KBM-7 (cell line): ENCODE measurements around the gene PLXNA1.

Source experiments
- DNase-seq: peaks from one replicate; pipeline ENCODE4 v3.0.0-alpha.2; 2015
- in situ Hi-C: fragments of 300-500 bp; cut with MboI; formaldehyde crosslinking; loops from 2 replicates; pipeline ENCODE4 v1.14.3; 2020; ENCODE audit warnings: low sequenced_read_pairs, low pct_unique_long_range_greater_than_20kb, mixed read lengths

The PLXNA1 gene

DNA sequence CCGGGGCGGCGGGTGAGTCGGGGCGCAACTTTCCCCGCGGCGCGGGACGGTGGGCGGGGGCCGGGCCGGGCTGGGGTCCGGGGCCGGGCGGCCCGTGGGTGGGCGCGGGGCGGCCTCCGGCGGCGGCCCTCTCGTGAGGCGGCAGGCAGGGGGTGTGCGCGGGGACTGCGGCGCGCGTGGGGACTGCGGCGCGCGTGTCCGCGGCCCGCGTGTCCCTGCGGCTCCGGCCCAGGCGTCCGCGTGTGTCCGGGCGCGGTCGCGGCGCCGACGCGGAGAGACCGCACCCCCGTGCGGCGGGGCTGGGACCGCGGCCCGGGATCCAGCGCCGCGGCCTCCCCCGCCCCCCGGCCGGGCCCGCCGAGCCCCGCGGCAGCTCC lies 349 bp downstream of the PLXNA1 start:
- no peak for DNase-seq
- in situ Hi-C loops = no loop called here

- DNase-seq = no peak
- in situ Hi-C loops = no loop called here
These were observed 907 bp downstream of the PLXNA1 start for GRCh38 chr3:126983653-126984390.

DNA sequence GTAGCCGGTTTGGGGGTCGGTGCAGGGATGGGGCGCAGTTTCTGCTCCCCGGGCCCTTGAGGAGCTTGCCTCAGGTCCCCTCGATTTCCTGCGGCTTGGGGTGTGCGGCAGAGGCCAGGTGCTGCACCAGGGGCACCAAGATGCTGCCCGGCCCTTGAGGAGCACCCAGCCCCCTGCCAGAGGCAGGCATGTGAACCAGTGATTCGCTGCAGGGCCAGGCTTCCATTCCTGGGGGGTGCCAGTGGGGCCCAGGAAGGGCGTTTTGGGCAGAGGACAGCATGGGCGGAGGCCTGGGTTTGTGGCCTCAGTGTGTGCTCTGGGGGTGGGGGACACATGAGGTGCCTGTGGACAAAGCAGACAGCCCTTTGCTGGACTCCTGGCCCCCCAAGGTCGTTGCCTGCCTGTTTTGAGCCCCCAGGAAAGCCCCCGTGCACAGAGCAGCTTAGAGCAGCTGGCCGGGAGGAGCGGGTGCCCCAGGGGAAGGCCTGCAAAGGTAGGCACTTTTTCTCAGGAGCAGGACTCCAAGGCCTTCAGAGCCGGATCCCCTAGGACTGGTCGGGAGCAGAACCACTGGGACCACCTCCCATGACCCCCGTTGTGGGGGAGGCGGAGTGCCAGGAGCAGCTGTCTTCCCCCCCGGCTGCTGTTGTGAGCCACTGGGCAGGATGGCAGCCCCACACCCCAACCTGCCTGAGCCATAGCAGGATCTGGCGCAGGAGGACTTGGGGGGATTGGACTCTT lies 1.6 kb downstream of the PLXNA1 start:
- DNase-seq = no peak
- in situ Hi-C loops = no loop called here

DNA sequence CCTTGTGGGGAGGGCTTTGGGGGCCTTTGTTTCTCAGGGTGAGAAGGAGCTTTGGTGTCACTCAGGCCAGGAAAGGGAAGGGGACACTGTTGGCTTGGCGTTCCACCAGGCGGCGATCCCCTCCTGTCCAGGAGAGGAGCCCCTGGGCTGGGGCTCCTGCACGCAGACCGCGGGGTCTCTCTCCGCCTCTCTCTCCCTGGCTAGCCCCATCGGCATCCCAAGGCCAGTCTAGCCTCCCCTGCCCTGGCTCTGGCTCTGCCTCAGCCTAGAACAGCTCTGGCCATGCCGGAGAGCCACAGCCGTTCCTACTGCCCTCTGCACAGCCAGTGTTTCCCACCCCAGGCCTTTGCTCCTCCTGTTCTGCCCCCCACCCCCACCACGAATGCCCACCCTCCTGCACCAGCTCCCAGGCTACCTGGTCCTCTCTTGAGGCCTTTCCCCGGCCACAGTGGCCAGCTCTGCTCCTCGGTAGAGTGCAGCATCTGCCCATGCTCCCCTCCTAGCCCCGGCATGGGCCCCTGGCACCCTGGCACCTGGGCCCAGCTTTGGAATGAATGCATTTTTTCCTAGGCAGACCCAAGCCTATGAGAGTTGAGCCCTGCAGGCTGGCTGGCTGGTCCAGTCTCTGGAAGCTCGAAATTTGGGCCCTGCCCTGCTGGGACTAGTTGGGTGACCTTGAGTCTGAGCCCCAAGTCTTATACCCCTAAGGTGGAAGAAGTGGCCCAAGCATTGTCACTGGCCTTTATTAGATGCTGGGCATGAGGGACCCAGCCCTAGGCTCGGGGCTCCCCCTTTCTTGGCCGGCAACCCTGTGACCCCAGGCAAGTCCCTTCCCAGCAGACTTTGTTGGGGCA lies 2.4 kb downstream of the PLXNA1 start:
- in situ Hi-C loops = no loop called here
- DNase-seq = no peak

GRCh38 chr3:126986001-126986400 lies 3.1 kb downstream of the PLXNA1 start:
- no peak for DNase-seq
- in situ Hi-C loops = no loop called here

DNA sequence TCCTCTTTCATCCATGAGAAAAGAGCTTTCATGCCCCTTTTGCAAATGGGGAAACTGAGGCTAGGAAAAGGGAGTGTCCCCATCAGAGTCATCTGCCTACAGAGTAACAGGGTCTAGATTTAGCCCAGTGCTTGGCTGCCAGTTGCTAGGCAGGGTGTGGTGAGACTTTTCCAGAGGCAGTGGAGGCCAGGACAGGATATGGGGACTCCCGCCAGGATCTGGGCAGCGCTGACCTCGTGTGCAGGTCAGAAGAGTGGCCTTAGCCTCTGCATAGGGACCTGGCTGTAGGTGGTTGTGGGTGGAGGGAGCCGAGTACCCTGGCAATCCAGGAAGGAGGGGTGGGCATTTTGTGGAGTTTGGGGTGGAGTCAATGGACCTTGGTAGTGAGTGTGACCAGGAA lies 4.2 kb downstream of the PLXNA1 start:
- no peak for DNase-seq
- in situ Hi-C loops = no loop called here

DNA sequence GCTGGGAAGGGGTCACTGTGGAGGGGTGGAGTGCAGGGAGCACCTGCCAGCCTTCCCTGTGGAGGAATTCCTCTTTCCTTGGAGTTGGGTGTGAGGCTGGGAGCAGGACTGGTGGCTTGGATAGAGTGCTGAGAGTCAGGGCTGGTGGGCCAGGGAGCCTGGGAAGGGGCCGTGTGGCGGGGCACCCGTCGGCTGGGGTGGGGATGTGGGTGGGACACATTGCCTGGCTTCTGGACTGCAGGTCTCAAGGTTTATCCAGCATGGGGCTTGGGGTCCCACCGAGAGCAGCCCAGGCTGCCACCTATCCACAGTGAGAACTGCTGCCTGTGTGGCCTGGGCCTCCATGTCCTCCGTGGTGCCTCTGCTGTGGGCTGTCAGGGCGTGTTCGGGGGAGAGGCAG lies 4.7 kb downstream of the PLXNA1 start:
- no peak for DNase-seq
- in situ Hi-C loops = no loop called here

DNA sequence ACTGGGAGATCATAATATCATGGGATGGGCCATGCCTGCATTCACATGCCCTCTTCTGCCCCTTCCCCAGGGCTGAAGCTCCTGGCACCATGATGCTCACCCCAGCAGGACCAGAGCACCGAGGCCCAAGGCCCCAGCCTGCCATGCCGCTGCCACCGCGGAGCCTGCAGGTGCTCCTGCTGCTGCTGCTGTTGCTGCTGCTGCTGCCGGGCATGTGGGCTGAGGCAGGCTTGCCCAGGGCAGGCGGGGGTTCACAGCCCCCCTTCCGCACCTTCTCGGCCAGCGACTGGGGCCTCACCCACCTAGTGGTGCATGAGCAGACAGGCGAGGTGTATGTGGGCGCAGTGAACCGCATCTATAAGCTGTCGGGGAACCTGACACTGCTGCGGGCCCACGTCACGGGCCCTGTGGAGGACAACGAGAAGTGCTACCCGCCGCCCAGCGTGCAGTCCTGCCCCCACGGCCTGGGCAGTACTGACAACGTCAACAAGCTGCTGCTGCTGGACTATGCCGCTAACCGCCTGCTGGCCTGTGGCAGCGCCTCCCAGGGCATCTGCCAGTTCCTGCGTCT lies 5.6 kb downstream of the PLXNA1 start:
- in situ Hi-C loops = no loop called here
- DNase-seq = no peak

DNA sequence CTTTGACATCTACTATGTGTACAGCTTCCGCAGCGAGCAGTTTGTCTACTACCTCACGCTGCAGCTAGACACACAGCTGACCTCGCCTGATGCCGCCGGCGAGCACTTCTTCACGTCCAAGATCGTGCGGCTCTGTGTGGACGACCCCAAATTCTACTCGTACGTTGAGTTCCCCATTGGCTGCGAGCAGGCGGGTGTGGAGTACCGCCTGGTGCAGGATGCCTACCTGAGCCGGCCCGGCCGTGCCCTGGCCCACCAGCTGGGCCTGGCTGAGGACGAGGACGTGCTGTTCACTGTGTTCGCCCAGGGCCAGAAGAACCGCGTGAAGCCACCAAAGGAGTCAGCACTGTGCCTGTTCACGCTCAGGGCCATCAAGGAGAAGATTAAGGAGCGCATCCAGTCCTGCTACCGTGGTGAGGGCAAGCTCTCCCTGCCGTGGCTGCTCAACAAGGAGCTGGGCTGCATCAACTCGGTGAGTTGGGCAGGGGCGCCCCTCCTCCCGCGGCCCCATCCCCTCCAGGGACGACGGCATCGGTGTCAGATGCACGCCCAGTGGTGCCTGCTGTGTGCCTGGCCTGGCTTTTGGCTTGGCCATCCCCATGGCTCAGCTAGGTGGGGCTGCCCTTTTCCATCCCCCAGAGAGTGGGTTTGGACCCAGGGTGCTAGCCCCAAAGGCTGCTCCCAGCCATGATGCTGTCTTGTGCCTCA lies 6.6 kb downstream of the PLXNA1 start:
- no peak for DNase-seq
- in situ Hi-C loops = no loop called here

DNA sequence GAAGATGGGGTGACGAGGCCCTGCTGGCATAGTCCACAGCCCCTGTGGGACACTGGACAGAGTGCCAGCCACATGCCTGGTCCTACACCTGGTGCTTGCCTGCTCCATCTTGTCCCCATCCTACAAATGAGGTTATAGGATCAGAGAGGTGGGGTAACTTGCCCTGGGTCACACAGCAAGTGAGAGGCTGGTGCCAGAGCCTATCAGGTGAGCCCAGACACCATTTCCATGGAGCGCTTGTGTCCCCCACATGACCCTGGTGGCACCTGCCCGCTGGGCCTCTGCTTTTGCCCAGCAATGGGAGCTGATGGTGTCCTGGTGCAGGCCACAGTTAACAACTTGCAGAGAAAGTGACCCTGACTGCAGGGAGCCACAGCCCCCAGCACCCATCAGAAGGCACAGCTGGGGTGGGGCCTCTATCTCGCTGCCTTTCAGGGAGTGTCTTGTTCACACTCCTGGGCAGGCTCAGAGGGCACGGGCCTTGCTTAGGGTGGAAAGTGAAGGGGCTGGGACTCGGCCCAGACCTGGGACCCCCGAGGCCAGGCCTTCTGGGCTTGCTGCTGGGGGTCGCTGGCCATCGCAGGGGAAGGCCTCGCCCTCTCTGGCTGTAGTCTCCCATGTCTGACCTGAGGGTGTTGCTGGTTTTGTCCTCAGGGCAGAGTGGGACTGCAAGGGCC lies 7.2 kb downstream of the PLXNA1 start:
- in situ Hi-C loops = no loop called here
- no peak for DNase-seq

DNA sequence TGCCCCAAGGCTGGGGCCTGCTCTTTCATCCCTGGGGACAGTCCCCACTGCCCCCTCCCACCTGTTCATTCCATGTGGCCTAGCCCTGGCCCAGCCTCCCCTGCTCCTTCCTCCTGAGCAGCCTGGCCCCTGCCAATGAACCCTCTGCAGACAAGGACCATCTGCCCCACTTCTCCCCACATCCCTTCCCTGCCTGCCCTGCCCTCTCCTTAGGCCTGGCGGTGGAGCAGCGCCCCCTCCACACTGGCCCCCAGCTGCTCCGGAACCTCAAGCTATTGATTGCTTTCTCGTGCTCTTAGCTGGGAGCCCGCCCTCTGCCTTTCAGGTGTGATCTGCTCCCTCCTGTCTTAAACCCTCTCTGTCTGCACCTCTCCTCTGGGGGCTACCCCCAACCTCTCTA lies 8.0 kb downstream of the PLXNA1 start:
- no peak for DNase-seq
- in situ Hi-C loops = no loop called here

GRCh38 chr3:126991366-126992200 lies 8.7 kb downstream of the PLXNA1 start:
- no peak for DNase-seq
- in situ Hi-C loops = no loop called here

- in situ Hi-C loops = no loop called here
- DNase-seq = no peak
These were observed 9.3 kb downstream of the PLXNA1 start for GRCh38 chr3:126992216-126992615.

DNA sequence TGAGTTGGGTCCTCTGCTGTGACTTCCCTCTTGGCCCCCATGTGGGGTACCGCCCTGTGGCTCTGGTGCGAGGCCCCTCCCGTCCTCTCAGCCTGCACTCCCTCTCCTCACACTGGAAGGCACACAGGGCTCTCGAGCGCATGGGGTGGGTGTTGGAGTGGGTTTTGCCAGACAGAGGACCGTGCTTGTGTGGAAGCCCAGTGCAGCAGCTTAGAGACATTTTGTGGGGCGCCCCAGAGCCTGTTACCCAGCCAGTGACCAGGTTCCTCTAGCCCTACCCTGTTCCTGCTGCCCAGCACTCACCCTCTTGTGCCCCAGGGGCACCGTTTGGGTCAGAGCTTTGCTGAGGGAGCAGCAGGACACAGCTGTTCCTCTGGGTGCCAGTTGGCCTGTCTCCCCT lies 9.9 kb downstream of the PLXNA1 start:
- in situ Hi-C loops = no loop called here
- DNase-seq = no peak

DNA sequence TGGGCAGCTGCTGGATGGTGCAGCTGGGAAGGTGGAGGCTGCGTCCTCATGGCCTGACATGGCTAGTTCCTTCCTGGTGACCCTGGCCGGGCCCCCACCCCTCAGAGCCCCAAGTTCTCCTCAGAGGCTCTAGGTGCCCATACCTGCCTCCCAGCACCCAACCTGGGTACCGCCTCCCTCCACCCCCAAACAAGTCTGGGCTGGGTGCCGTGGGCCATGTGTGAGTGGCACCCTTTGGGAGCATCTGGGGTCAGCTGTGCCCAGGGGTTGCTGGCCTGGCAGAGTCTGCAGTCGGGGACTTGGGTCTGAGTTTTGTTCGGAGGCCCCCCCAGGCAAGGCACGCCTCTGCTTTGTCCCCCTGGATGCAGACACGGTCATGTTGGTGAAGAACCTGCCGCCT lies 10.5 kb downstream of the PLXNA1 start:
- no peak for DNase-seq
- in situ Hi-C loops = no loop called here

DNA sequence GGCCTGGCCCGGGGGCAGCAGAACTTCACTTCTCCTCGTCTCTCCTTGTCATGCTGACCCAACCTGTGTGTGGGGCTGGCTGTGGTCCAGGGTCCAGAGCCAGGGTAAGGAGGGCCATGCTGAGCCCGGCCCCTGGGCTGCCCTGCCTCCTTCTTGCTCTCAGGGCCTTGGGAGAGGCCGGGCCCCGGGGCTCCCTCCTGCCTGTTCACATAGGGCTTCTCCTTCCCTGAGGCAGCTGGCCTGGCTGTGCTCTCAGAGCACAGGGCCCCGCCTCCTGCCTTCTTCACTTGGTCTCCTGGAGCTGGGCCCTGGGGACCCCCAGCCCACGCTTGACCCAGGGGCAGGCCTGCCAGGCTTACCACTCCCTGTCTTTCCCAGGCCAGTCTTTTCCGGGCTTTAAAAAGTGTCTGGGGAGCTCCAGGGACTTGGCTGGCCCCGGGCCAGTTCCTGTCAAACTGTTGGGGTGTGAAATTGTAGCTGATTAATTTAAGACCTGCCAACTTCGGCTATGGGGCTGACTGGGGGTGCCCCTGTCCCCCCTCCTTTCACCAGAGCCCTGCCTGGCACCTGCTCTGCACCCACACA lies 11.8 kb downstream of the PLXNA1 start:
- in situ Hi-C loops = no loop called here

GRCh38 chr3:126995254-126995780 lies 12.4 kb downstream of the PLXNA1 start:
- no peak for DNase-seq
- in situ Hi-C loops = no loop called here

More for the DNA sequence above, 11.8 kb downstream of the PLXNA1 start:
- DNase-seq = no peak
